ENCODE data around the gene PRKCB.

Gene PRKCB

DNA sequence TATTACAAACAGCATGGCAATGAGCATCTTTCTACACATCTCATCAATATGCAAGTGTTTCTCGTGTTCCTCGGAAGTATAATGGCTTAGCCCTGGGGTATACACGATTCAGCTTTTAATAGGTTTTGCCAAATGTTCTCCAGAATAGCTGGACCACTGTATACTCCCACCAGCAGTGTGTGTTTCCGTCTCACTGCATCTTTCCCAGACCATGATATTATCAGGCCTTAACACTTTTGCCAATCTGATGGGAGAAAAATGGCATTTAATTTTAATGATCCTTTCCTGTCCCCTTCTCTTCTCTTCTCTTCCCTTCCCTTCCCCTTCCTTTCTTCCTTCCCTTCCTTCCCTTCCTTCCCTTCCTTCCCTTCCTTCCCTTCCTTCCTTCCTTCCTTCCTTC, 30.8 kb downstream of the PRKCB start:
- DNase-seq (ENCODE audit: low read depth) = no peak

DNA sequence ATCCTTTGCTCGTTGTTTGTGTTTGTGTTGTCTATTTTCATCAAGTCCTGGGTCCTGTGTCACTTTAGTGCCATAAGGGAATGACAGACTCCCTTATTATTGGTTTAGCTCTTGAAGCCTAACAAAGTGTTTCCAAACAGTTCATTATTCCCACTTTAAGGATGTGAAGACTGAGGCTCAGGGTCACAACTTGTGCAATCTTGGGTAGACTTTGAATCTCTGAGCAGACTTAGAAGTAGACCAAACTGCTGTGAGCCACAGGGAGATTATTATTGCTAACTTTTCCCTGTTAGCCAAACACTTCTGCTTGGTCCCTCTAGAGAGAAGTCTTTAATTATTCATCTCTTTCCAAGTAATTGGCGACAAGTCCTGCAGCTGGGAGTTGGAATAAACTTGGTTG, 31.8 kb downstream of the PRKCB start:
- DNase-seq (ENCODE audit: low read depth) = no peak

GRCh38 chr16:23868136-23868535, 32.4 kb downstream of the PRKCB start:
- no peak for DNase-seq (ENCODE audit: low read depth)

- DNase-seq (ENCODE audit: low read depth) = no peak
These were observed 33.3 kb downstream of the PRKCB start for GRCh38 chr16:23869052-23869451.

DNA sequence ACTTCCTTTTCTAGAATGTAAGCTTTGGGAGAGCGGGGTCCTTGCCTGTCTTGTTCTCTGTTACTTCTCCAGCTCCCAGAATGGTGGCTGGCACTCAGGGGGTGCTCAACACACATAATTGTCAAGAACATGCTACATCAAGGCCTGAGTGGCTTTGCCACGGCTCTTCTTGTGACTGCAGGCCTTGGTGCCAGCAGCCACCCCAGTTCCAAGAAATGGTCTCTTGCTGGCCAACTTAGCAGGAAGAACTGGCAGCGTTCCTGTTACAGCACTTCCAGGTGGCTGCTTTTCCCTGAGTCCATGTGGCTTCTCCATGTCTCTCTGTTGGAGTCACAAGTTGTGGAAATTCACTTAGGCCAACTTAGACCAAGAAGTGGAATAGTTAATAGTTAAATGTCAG, 36.1 kb downstream of the PRKCB start:
- no peak for DNase-seq (ENCODE audit: low read depth)

GRCh38 chr16:23874613-23875294, 39.0 kb downstream of the PRKCB start:
- peak; percentile 21 for DNase-seq (ENCODE audit: low read depth)

GRCh38 chr16:23876256-23876896, 40.6 kb downstream of the PRKCB start:
- DNase-seq (ENCODE audit: low read depth) = peak; percentile 7

- DNase-seq (ENCODE audit: low read depth) = peak; percentile 4
These were observed 41.6 kb downstream of the PRKCB start for GRCh38 chr16:23877107-23878070.

GRCh38 chr16:23879735-23880373, 44.1 kb downstream of the PRKCB start:
- DNase-seq (ENCODE audit: low read depth) = no peak

GRCh38 chr16:23889189-23889588, 53.4 kb downstream of the PRKCB start:
- no peak for DNase-seq (ENCODE audit: low read depth)

- DNase-seq (ENCODE audit: low read depth) = no peak
These were observed 58.2 kb downstream of the PRKCB start for GRCh38 chr16:23893986-23894385.

DNA sequence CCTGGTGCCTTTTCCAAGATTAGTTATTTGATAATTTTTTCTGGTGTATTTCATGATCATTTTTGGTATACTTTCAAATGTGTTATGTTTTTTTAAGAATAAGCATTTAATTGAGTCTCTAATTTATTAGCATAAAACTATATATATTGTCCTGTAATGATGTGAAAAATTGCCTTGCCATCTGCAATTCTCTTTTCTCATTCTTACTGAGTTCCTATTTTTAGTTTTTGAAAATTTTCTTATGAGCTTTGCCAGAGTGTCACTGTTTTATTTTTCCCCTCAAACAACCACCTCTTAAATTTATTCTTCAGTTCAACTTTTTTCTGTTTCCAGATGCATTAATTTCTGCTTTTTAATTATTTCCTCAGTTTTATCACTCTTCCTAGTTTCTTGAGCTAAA, 59.3 kb downstream of the PRKCB start:
- DNase-seq (ENCODE audit: low read depth) = no peak

- DNase-seq (ENCODE audit: low read depth) = no peak
These were observed 61.3 kb downstream of the PRKCB start for GRCh38 chr16:23896832-23897821.

DNA sequence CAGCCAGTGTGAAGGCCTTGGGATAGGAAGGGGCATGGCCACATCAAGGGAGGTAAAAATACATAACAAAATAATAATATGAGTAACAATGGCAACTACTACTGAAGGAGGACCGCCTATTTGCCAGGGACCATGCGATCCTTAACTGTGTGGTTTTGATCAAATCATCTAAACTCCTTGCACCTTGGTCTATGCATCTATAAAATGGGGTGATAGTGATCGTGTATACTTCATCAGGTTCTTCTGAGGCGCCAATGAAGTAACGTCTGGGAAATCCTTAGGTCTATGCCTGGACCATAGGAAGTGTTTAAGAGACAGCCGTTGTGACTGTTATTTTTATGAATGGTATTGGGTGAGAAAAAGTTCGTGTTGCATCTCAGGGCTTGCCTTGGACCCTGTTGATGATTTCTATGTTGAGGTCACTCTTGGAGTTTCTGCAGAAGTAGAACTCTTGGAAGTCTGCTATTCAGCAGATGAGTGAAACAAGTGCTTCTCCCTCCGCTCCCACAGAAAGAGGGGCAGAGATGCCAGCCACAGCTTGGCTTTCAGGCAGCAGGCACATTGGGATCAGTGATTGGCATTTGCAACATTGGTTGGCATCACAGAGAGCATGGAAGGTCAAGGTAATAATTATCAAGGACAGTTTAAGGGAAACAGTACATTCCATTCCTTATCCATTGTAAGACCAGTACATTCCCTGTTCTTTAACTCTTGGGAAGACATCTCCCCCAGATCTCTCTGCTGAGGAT, 63.1 kb downstream of the PRKCB start:
- no peak for DNase-seq (ENCODE audit: low read depth)

DNA sequence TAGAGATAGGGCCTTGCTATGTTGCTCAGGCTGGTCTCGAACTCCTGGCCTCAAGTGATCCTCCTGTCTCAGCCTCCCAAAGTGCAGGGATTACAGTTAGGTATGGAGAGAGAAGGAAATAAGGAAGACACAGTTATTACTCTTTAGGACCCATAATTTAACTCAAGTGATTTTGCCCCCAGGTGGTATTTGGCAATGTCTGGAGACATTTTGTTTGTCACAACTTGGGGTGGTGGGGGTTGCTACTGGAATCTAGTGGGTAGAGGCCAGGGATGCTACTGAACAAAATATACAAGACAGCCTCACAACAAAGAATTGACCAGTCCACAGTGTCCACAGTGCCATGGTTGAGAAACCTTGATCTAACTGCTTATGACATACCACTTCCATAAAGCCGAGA, 64.1 kb downstream of the PRKCB start:
- no peak for DNase-seq (ENCODE audit: low read depth)

- DNase-seq (ENCODE audit: low read depth) = no peak
These were observed 64.8 kb downstream of the PRKCB start for GRCh38 chr16:23900480-23901177.

DNA sequence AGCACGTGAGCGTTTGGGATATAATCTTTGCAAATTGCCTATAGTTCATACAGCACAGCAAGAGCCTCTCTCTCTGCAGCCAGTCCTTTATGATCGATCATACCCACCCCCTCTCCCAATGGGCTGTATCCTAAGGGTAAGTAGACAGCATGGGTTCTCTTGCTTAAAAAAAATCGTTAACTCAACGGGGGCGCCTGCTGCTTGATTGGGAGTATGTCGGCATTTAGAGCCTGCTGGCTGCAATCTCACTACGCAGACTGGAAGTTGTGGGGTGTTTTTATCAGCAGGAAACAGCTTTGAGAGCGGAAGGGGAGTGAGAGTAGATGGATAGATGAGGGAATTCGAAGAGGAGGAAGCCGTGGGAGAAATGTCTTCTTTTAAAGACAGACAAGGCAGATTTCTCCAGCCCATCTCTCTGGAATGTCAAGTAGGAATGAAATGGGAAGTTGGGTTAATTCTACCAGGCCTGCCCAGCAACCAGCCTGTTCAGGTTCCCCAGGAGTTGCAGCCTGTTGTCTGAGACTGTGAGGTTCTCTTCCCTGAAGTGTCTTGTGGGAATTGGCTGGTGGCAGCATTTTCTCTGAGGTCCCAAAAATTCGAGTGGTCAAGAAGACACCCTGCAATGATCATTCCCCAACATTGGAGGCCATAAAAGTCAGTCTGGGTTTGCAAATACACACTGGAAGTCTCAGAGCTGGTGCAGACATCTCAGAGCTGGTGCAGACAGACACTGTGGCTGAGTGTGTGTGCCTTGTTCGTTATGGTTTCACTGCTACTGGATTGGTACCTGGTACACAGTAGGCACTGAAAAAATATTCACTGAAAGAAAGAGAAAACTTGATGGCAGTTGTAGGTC, 65.6 kb downstream of the PRKCB start:
- no peak for DNase-seq (ENCODE audit: low read depth)

DNA sequence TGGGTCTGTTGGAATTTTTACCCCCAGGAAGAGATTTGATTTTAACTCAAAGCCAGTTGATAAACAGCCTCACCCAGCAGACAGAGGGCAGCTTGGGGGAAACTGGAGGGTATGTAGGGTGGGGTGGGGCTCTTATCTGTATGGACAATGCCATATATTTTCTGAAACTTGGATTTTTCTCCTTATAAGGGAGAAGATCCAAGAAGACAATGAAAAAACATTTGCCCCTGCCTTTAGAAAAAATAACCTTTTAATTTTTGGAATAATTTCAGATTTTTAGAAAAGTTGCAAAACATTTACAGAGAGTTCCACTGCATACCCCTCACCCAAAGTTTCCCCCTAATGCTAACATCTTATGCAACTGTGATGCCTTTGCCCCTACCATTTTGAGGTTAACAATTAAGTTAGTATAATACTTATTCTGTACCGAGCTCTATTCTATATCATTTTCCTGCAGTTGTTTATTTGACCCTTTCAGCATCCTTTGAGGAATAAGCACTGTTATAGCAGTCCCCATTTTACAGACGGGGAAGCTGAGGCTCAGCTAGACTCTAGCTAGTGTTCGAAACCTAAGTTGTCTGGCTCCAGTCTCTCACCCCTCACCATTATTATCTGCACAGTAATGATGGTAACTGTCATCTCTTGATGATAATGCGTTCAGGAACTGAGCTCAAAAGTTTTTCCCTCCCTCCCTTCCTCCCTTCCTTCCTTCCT, 66.4 kb downstream of the PRKCB start:
- DNase-seq (ENCODE audit: low read depth) = no peak
